GM18498 (cell line): ENCODE data around the gene FNDC3B.
A peak's percentile ranks its signal among the peaks of the same experiment; 100 is the strongest.

ENCODE experiments used
- ATAC-seq: cut with Tn5 transposase; IDR thresholded peaks from one replicate; pipeline ENCODE4 v1.9.1; 2021; ENCODE audit warnings: mild to moderate bottlenecking, moderate library complexity; ENCODE audit not compliant: unreplicated experiment

Gene FNDC3B

DNA sequence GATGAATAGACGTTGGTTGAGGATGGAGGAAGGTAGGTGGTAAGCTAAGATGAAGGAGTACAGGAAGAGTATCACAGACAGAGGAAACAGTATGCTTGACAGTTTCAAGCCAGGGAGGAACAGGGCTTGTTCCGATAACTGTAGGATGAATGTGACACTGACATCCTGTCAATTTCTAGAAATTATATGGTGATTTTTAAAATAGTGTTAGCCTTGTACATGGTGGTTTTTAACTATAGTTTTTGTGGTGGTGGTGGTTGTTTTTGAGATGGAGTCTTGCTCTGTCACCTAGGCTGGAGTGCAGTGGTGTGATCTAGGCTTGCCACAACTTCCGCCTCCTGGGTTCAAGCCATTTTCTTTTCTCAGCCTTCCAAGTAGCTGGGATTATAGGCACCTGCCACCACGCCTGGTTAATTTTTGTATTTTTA, 92.8 kb downstream of the FNDC3B start:
- ATAC-seq, result peak; percentile 49

DNA sequence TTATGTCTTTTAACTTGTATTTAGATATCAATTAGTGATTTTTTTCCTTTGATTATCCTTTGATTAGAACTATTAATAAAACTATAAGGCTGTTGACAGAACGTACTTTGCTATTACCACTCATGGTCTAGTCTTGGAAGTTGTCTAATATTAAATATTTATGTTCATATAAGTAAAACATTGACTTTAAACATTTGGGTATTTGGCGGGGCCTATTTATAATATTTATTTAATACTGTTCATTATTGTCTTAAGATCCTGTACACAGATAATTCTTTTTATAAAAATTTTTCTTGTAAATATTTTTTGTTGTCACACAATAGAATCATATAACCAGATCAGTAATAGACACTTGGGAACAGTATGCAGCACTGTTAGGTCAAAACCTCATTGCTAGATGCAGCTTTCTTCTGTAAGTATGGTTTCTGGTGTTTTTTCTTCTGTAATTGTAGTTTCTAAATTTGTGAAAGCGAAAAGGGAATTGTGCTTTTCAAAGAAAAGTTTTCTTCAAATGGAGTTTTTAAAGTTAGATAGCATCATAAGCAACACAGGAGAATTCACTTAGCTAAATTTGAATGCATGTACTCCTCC, 93.4 kb downstream of the FNDC3B start:
- no peak for ATAC-seq

DNA sequence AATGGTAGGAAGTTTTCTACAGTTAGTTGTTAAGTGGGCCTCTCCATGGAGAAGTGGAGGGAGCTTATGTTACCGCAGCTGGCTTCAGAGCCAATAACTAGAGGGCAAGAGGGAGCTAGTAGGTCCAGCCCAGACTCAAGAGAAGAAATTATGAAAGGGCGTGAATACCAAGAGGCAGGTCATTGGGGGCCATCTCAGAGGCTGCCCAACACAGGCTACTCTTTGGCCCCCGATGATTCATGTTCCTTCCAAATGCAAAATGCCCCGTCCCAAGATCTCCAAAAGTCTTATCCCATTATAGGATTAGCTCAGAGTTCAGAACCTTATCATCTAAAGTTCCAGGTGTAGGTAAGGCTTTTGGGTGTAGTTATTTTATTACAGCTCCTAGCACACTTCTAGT, 94.5 kb downstream of the FNDC3B start:
- ATAC-seq, result no peak

DNA sequence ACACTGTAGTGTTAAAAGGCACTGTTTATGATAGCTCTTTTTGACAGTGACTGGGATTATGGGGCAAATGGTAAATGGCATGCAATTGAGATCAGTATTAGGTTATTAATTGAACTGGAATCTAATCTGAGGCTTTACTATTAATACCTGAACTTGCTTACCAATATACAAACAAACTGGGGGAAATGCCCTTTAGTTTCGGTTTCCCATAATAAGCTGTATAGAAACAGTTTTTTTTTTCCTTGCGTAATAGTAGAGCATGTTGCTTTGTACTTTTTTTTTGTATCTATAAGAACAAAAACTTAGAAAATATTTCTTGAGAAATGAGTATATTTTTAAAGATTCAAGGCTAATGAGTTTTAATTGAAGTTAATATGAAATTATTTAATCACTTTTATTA, 95.0 kb downstream of the FNDC3B start:
- ATAC-seq, result peak; percentile 38

DNA sequence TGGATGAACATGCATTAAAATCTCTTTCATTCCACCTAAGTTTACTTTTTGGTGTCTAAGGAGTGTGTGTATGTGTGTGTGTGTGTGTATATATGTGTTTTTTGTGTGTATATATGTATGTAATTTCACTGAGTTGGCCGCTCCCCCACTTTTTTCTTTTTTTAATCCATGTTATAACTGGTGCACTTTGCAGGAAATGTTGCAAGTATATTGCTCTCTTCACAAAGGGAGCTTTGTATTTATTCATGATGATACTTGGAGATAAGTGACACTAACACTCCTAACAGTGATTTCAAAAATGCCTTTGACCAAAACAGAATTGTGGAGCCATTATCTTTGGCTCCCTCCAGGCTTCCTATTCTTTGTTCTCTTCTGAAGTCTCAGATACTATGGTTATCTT, 95.8 kb downstream of the FNDC3B start:
- no peak for ATAC-seq

DNA sequence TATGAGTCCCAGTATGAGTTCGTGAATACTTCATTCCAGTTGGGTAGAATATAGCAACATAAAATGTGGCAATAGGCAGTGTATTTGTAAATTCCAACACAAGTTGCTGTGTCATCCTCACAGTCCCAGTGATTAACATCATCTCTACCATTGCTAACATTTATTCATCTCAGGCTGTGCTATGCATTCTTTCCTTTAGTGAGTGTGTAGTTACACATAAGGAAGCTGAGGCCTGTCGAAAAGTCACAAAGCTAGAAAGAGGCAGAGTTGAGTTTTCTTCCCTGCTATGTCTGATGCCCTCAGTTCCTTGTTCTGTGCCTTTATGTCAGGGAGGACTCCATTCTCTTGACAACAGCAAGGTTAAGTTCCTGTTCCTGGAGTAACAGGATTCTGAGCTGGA, 96.4 kb downstream of the FNDC3B start:
- ATAC-seq, result no peak

DNA sequence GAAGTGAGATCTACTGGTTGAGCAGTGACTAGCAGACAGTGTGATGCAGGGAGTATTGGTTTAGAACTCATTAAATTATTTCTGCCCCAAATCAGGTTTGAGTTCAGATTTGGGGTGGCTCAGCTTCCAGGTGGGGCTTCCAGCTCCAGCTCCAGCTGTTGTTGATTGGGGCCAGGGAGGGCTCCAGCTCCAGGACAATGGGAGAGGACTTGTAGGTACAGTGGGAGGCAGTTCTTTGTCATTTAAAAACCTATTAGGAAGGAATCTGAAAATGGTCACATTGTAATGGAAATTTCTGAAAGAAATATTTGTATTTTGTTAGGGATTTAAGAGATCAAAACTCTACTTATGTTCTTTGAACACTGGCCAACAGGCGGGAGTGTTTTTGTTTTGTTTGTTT, 97.0 kb downstream of the FNDC3B start:
- ATAC-seq, result no peak

DNA sequence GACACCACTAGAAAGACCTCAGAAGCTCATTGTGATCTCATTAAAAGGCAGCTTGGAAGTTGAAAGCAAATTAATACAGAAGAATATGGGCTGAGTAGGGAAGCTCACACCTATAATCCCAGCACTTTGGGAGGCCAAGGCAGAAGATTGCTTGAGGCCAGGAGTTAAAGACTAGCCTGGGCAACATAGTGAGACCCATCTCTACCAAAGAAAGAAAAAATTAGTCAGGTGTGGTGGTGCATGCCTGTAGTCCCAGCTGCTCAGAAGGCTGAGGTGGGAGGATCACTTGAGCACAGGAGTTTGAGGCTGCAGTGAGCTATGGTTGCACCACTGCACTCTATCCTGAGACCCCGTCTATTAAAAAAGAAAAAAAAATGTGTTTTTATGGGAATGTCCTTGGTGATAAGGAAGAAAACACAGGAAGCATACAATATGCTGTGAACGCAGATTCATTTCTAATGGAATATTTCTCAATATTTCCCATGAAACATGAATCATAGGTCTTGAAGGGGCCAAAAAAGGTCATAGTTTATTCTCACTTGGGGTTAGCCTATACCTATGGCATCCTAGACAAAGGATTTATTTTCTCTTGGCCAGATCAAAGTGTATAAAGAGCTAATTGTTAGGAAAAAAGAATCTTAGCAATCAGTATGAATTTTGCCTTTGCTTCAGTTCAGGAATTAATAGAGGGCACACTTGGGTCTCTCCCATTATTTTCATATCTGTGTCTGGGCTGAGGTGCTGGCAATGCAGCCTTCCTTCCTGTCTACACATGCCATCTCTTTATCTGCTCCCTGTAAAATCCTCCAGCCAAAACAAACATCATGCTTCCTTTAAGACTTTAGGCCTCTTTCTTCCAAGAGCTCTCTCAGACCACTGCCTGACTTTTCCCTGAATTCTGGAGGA, 98.2 kb downstream of the FNDC3B start:
- ATAC-seq, result no peak

DNA sequence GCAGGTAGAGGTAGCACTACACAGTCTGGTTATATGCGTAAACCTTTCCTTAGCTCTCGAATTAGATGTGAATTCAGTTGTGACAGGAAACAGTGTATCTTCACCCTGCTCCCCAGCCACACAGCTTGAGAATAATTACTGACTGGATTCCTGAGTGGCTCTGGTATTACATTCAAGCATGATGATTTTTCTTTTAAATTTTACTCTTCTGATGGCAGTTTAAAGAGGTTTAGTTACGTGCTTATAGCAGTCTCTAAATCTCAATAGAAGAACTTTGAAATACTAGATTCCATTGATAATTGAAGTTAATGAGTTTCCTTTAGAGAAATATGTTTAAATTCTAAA, 98.8 kb downstream of the FNDC3B start:
- ATAC-seq, result no peak

DNA sequence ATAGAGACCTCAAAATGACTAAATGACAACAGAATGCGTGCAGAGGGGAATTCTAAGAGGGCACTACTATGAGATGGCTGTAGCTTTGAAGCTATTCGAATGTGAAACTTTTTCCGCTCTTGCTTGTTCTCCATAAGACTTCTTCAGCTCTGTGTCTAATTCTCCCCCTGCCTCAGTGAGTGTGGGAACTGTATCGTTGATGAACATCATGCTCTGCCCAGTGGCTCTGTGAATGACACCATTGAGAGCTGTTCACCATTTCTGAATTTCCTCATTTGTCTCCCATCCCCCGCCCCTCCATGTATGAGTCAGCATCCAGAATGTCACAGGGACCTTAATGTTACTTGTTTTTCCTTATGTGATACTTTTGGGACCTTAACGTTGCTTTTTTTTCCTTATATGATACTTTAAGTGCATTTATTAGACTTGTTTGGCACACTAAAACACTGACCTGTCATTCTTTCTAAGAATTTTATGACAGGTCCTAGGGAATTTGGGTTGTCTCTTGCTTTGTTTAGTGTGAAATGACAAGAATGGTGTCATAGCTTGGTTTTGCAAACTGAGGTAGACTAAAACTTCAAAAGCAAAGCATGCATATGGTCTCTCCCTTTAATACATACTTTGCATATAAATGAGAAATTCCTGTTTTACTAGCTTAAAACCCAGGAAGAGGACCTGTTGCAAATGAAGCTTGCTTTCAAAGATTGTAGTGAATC, 99.6 kb downstream of the FNDC3B start:
- ATAC-seq, result peak; percentile 37

DNA sequence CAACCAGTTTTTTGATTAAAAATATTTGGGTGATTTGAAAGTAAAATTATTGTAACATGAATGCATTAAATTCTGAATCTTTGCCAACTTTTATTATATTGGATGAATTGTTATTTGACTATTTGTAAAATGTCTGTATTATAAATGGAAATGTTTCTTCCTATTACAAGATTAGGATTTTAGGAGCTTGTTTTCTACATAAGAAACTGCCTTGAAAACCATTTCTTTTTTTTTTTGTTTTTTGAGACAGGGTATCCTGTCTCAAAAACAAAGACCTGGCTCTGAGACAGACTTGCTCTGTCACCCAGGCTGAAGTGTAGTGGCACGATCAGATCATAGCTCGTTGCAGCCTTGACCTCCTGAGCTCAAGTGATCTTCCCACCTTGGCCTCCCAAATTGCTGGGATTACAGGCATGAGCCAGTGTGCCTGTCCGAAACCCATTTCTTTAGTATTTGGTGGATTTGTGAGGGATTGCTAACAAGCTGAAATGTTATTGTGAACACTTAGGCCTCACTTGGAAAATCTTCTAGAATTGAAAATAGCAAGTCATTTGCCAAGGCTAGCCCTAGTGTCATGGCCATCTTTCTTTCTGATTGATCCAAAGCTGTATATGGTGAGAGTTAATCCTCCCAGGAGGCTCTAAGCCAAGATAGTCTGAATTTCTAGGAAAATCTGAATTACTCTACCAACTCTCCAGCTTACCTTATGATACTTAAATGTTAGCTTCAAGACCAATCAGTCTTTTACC, 100.3 kb downstream of the FNDC3B start:
- ATAC-seq, result no peak

DNA sequence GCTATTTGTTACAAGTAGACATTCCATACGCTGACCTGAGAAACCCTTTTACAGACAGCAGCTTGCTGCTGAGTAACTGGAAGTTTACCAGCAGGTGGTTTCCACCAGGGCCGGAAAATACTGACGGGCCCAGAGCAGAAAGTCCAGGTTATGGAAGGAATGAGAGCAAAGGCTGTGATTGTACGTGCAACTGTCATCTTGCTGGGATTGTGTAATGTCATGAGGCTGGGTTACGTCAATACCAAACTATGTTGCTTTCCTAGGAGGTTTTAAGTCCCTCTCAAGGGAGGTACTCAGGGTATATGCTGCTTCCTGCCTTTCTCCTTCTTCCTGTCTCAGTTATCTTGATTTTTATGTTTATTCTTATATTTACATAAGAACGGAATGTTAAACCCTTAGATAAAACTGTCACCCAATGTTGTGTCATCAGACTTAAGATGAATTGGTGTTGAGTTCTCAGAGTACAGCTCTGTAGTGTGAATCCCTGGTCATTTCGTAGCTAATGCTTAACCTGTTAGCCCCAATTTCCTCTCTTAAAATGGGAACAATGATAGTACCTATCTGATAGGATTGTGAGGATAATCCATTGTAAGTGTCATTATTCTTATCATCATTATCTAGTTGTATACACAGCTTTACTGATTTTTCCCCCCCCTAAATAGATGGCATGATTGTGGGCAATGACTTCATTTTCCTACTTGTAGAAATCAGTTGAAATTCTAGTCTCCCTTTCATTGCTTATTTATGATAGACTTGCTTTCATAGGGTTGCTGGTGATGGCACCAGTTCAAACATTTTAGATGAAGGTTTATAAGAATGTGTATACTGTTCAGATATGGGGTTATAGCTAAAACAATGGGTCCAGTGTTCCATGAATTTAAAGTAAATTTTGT, 101.4 kb downstream of the FNDC3B start:
- no peak for ATAC-seq

DNA sequence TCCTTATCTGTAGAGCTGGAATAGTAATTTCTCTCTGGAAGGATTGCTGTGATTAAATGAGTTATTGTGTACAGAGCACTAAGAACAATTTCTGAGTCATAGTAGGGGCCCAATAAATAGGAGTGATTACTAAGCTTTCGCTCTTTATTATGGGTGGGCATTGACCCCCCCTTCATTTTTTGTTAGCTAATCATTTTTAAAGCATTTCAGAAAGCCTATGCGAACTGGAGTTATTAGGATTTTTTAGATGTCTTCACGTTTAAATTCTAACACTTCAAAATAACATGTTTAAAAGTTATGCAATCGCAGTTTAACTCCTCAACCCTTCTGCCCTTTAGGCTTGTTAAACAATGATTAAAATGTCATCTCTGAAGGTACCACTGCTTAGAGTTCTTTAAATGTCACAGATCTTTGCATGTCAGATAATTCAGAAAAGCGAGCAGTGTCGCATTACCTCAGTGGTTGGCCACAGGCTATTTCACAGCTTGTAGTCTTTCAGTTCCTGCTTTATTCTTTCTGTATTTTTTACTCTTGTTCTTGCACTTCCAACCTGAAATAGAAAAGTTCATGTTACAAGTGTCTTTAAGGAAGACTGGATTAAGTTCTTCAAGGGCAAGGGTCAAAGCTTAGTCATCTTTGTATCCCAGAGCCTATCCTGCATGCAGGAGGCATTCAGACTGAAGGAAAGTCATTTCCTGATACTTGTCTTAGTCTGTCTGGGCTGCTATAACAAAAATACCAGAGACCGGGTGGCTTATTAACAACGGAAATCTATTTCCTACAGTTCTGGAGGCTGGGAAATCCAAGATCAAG, 102.9 kb downstream of the FNDC3B start:
- peak; percentile 78 for ATAC-seq

DNA sequence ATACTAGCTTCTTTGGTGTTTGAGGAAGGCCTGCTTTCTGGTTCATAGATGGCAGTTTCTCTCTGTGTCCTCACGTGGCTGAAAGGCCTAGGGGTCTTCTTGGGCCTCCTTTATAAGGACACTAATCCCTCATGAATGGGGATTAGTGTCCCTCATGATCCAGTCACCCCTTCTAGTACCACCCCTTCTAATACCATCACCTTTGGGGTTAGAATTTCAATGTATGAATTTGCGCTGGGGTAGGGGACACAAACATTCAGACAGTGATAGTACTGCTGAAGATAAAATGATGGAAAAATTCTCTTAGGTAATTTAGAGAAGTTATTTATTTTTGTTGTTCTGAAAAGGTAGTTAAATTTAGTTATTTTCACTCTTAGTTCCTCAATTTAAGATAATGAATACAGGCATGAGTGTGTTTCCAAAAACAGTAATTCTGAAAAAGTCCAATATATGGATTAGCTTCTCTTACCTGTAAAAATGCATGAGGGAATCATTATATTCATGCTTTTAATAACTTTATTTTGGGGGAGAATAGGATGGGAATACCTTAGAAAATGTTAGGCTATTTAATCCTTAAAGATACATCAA, 103.6 kb downstream of the FNDC3B start:
- peak; percentile 4 for ATAC-seq

DNA sequence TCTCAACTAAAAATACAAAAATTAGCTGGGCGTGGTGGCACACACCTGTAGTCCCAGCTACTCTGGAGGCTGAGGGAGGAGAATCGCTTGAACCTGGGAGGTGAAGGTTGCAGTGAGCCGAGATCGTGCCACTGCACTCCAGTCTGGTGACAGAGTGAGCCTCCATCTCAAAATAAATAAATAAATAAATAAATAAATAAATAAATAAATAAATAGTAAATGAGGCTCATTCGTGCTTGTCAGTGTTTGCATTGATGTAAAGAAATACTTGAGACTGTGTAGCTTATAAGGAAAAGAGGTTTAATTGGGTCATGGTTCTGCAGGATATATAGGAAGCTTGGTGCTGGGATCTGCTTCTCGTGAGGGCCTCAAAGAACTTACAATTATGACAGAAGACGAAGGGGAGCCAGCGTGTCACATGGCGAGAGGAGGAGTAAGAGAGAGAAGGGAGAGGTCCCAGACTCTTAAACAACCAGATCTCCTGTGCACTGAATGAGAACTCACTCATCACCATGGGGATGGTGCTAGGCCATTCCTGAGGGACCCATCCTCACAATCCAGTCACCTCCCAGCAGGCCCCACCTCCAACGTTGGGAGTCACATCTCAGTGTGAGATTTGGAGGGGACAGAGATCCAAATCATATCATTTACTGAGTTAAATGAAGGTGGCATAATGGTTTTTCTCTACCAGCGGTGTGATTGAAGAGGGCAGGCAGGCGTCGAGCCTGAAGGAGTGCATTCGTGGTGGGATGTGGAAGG, 104.5 kb downstream of the FNDC3B start:
- ATAC-seq, result no peak

DNA sequence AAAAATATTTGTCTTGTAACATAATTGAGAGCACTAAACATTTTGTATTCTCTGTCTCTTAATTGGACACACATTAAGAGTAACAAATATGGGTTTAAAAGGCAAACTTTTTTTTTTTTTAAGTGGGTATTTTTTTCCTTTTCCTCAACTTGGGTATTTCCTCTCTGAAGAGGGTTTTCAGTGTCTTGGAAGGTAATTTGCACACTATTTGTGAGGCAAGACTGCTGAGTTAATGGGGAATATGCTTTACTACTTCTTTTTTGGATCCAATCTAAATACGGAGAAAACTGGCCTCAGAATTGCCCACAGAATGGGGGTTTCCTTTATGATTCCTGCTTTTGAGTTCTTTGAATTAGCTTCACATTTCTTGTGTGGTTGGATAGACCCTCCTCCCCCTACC, 105.2 kb downstream of the FNDC3B start:
- no peak for ATAC-seq

DNA sequence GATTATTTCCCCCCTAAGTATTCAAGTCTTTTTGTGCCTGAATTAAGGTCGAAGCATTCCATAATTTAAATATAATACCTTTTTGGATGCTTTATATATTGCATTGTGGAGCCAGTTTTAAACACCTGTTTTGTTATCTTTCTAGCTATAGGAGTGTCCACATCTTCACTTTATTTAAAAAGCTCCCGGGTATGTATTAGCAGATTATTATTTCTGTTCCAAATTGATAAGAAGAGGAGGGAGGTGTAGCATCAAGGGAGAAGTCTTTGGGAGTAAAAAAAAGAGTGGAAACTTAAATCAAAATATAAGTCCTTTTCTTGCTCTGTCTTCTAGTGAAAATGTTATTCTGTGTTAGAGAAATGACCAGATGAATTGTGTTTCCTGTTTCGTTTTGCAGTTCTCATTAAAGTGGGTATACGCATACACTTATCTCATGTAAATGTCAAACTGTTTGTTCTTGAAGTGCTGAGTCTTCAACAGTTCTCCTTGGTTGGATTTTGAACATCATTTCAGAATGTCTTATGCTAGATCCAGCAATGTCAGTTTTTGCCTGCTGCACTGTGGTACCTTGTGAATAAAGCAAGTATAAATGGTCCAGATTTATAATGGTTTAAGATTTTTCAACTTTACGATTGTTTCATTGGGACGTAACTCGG, 105.8 kb downstream of the FNDC3B start:
- ATAC-seq, result peak; percentile 41

DNA sequence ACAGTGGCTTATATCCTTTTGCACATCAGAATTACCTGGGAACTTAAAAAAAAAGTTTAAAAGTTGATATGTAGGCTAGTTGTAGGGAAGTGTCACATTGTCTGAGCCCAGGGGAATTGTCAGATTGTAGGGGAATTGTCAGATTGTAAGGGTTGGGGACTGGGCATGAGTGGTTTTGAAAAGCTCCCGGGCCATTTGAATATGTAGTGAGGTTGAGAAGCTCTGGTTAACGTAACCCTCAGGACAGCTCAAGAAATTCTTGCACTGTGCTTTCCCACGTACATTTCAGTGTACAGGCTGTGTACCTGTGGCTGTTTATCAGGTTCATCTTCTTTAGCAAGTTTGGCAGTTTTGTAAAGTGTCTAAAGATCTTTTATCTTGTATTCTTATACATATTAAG, 107.0 kb downstream of the FNDC3B start:
- no peak for ATAC-seq
